Ishikawa (cell line): Measurements from ENCODE around the gene ERBIN.

Source experiments
- CEBPB ChIP-seq: IDR thresholded peaks from 2 replicates; pipeline ENCODE4 v1.6.1; 2012
- CREB1 ChIP-seq: IDR thresholded peaks from 2 replicates; pipeline ENCODE4 v1.6.1; 2012; ENCODE audit warnings: low read depth
- EGR1 ChIP-seq: IDR thresholded peaks from 2 replicates; pipeline ENCODE4 v1.6.1; 2012
- EP300 ChIP-seq: IDR thresholded peaks from 2 replicates; pipeline ENCODE4 v1.6.1; 2012; ENCODE audit warnings: borderline replicate concordance
- FOXM1 ChIP-seq: IDR thresholded peaks from 2 replicates; pipeline ENCODE4 v1.6.1; 2012; ENCODE audit warnings: low read depth, borderline replicate concordance
- MAX ChIP-seq: IDR thresholded peaks from 2 replicates; pipeline ENCODE4 v1.6.1; 2012
- NFIC ChIP-seq: IDR thresholded peaks from 2 replicates; pipeline ENCODE4 v1.6.1; 2012
- RAD21 ChIP-seq: IDR thresholded peaks from 2 replicates; pipeline ENCODE4 v1.6.1; 2012; ENCODE audit warnings: low read depth
- REST ChIP-seq: IDR thresholded peaks from 2 replicates; pipeline ENCODE4 v1.6.1; 2012; ENCODE audit warnings: low read depth, mild to moderate bottlenecking
- TAF1 ChIP-seq: IDR thresholded peaks from 2 replicates; pipeline ENCODE4 v1.6.1; 2012; ENCODE audit warnings: low read depth, mild to moderate bottlenecking
- TCF12 ChIP-seq: IDR thresholded peaks from 2 replicates; pipeline ENCODE4 v1.6.1; 2012; ENCODE audit warnings: low read depth
- TEAD4 ChIP-seq: IDR thresholded peaks from 2 replicates; pipeline ENCODE4 v1.6.1; 2012
- USF1 ChIP-seq: IDR thresholded peaks from 2 replicates; pipeline ENCODE4 v1.6.1; 2012
- YY1 ChIP-seq: IDR thresholded peaks from 2 replicates; pipeline ENCODE4 v1.6.1; 2012; ENCODE audit warnings: low read depth
- ZBTB7A ChIP-seq: IDR thresholded peaks from 2 replicates; pipeline ENCODE4 v1.6.1; 2012; ENCODE audit warnings: low read depth

ERBIN gene

GRCh38 chr5:65886387-65886786 is 40.0 kb upstream of the ERBIN start:
- no peak for TF ChIP-seq NFIC
- TF ChIP-seq TEAD4: no peak
- no peak for TF ChIP-seq YY1
- no peak for TF ChIP-seq FOXM1
- no peak for TF ChIP-seq RAD21
- no peak for TF ChIP-seq EP300
- TF ChIP-seq USF1: no peak
- TF ChIP-seq CEBPB: no peak
- TF ChIP-seq TAF1: no peak
- TF ChIP-seq CREB1: no peak
- TF ChIP-seq REST: no peak
- TF ChIP-seq ZBTB7A: no peak

GRCh38 chr5:65892801-65893200 is 33.6 kb upstream of the ERBIN start:
- TF ChIP-seq NFIC (no peak), USF1 (no peak), CEBPB (no peak), TAF1 (no peak), RAD21 (no peak), EGR1 (no peak), REST (no peak), YY1 (no peak), EP300 (no peak), ZBTB7A (no peak), MAX (no peak)

- TF ChIP-seq RAD21: no peak
- TF ChIP-seq TEAD4: no peak
- no peak for TF ChIP-seq USF1
- TF ChIP-seq NFIC: no peak
These were observed 32.5 kb upstream of the ERBIN start for GRCh38 chr5:65893749-65894430.

GRCh38 chr5:65895891-65896290 is 30.5 kb upstream of the ERBIN start:
- TF ChIP-seq MAX (no peak), ZBTB7A (no peak), TCF12 (no peak), YY1 (no peak), NFIC (no peak), RAD21 (no peak), TEAD4 (no peak)

- TF ChIP-seq REST: no peak
- no peak for TF ChIP-seq USF1
- no peak for TF ChIP-seq ZBTB7A
- TF ChIP-seq CREB1: no peak
- TF ChIP-seq EP300: no peak
- no peak for TF ChIP-seq MAX
- no peak for TF ChIP-seq NFIC
- no peak for TF ChIP-seq TCF12
- TF ChIP-seq TAF1: no peak
- no peak for TF ChIP-seq RAD21
- no peak for TF ChIP-seq YY1
- no peak for TF ChIP-seq EGR1
- no peak for TF ChIP-seq CEBPB
- no peak for TF ChIP-seq TEAD4
- TF ChIP-seq FOXM1: no peak
These were observed 25.6 kb upstream of the ERBIN start for GRCh38 chr5:65900746-65901145.
